Skeletal muscle satellite cell (primary cell): Measurements from ENCODE around the gene ADAMTSL4.
"Not testable (repeated sequence)": the region's sequence is repeated elsewhere in the genome, so short reads cannot be mapped to it uniquely, and the experiment has no call there.

ENCODE experiments used
- H3K27me3 ChIP-seq: 2 replicates; pipeline ENCODE4 v1.7.0; 2013; ENCODE audit warnings: low read length; ENCODE audit not compliant: control insufficient read depth, insufficient read depth
- H3K36me3 ChIP-seq: 2 replicates; pipeline ENCODE4 v1.7.0; 2013; ENCODE audit warnings: mild to moderate bottlenecking, control low read depth, low read length; ENCODE audit not compliant: insufficient read depth
- H3K4me1 ChIP-seq: 2 replicates; pipeline ENCODE4 v1.7.0; 2013; ENCODE audit warnings: low read length; ENCODE audit not compliant: control insufficient read depth, insufficient read depth
- H3K4me2 ChIP-seq: 2 replicates; pipeline ENCODE4 v1.7.0; 2013; ENCODE audit warnings: mild to moderate bottlenecking, low read length
- H3K4me3 ChIP-seq: 2 replicates; pipeline ENCODE4 v1.7.0; 2013; ENCODE audit warnings: low read length
- H3K9ac ChIP-seq: 2 replicates; pipeline ENCODE4 v1.7.0; 2013; ENCODE audit warnings: mild to moderate bottlenecking, low read depth, low read length, moderate library complexity
- H3K9me3 ChIP-seq: replicated peaks from 2 replicates; pipeline ENCODE4 v1.7.0; 2013; ENCODE audit warnings: mild to moderate bottlenecking, control low read depth, low read length

ADAMTSL4 gene

GRCh38 chr1:150581437-150581836 lies 32.2 kb downstream of the ADAMTSL4 start:
- H3K4me2 ChIP-seq, H3K9ac ChIP-seq, H3K27me3 ChIP-seq, H3K4me3 ChIP-seq, H3K9me3 ChIP-seq, H3K4me1 ChIP-seq: not testable (repeated sequence)
- peaks cover 27% of the 10 kb centered on the region for H3K36me3 ChIP-seq

GRCh38 chr1:150581962-150582361 lies 32.8 kb downstream of the ADAMTSL4 start:
- H3K4me1 ChIP-seq, H3K9ac ChIP-seq, H3K9me3 ChIP-seq, H3K4me3 ChIP-seq, H3K4me2 ChIP-seq, H3K27me3 ChIP-seq: not testable (repeated sequence)
- peaks cover 21% of the 10 kb centered on the region for H3K36me3 ChIP-seq

DNA sequence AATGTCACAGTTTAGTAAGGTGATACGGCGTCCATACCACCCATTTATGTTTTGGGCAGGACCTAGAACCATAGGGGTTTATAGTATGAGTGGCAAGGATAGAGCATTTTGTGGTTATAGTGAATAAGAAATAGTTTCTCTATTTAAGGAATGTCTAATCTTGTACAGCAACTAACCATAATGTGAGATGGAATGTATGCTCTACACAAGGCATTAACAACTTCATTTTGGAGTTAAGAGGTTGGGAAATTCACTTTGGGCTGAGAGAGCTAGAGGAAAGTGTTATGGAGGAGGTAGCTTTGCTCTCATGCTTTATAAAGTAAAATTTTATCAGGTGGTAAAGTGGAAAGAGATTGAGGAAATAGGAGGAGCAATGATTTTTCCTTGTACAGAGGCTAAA lies 33.2 kb downstream of the ADAMTSL4 start:
- no peaks in the 10 kb centered on the region for H3K9me3 ChIP-seq
- H3K4me1 ChIP-seq: peaks cover 10% of the 10 kb centered on the region
- no peak overlapping the region for H3K9ac ChIP-seq
- H3K36me3 ChIP-seq: peaks cover 17% of the 10 kb centered on the region
- no peak overlapping the region for H3K4me3 ChIP-seq
- H3K27me3 ChIP-seq: no peaks in the 10 kb centered on the region
- no peak overlapping the region for H3K4me2 ChIP-seq

GRCh38 chr1:150596095-150596892 lies 47.1 kb downstream of the ADAMTSL4 start:
- no peaks in the 10 kb centered on the region for H3K27me3 ChIP-seq
- peaks cover 7% of the 10 kb centered on the region for H3K4me1 ChIP-seq
- no peak overlapping the region for H3K4me2 ChIP-seq
- H3K9me3 ChIP-seq: no peaks in the 10 kb centered on the region
- H3K36me3 ChIP-seq: no peaks in the 10 kb centered on the region
- no peak overlapping the region for H3K4me3 ChIP-seq
- no peak overlapping the region for H3K9ac ChIP-seq

DNA sequence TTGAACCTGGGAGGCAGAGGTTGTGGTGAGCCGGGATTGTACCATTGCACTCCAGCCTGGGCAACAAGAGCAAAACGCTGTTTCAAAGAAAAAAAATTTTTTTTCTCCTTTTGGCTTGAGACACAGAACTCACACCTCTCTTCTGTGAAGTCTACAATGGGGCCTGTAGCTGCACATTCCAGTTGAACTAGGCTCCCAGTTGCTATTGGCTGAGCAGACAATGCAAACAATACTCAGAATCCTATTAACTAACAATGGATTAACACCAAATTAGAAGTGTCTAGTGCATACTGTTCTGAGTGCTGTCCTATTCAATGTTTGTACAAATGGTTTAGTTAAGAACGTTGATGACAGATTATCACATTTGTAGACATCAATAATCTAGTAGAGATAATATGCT lies 47.8 kb downstream of the ADAMTSL4 start:
- Histone ChIP-seq H3K4me3 (no peak overlapping the region), H3K4me2 (no peak overlapping the region), H3K36me3 (no peaks in the 10 kb centered on the region), H3K9me3 (no peaks in the 10 kb centered on the region), H3K9ac (no peak overlapping the region), H3K27me3 (no peaks in the 10 kb centered on the region), H3K4me1 (peaks cover 7% of the 10 kb centered on the region)

GRCh38 chr1:150598346-150598745 lies 49.1 kb downstream of the ADAMTSL4 start:
- H3K27me3 ChIP-seq, H3K9me3 ChIP-seq, H3K36me3 ChIP-seq, H3K4me3 ChIP-seq, H3K9ac ChIP-seq, H3K4me2 ChIP-seq: not testable (repeated sequence)
- H3K4me1 ChIP-seq: peaks cover 10% of the 10 kb centered on the region

DNA sequence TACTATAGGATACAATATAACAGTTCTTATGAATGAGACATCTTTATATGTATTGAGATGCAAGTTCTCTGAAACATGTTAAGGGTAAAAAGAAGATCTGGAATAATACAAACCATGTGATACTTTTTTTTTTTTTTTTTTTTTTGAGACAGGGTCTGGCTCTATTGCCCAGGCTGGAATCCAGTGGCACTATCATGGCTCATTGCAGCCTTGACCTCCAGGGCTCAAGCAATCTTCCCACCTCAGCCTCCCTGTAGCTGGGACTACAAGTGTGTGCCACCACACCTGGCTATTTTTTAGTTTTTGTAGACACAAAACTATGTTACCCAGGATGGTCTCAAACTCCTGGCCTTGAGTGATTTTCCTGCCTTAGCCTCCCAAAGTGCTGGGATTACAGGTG lies 52.3 kb downstream of the ADAMTSL4 start:
- Histone ChIP-seq H3K4me2 (no peak overlapping the region), H3K9ac (no peak overlapping the region), H3K27me3 (no peaks in the 10 kb centered on the region), H3K4me3 (no peak overlapping the region), H3K4me1 (peaks cover 23% of the 10 kb centered on the region), H3K36me3 (no peaks in the 10 kb centered on the region), H3K9me3 (no peaks in the 10 kb centered on the region)

- H3K9ac ChIP-seq, H3K27me3 ChIP-seq, H3K9me3 ChIP-seq, H3K4me2 ChIP-seq, H3K36me3 ChIP-seq, H3K4me3 ChIP-seq: not testable (repeated sequence)
- peaks cover 23% of the 10 kb centered on the region for H3K4me1 ChIP-seq
Observed at GRCh38 chr1:150602372-150602771, 53.2 kb downstream of the ADAMTSL4 start.

DNA sequence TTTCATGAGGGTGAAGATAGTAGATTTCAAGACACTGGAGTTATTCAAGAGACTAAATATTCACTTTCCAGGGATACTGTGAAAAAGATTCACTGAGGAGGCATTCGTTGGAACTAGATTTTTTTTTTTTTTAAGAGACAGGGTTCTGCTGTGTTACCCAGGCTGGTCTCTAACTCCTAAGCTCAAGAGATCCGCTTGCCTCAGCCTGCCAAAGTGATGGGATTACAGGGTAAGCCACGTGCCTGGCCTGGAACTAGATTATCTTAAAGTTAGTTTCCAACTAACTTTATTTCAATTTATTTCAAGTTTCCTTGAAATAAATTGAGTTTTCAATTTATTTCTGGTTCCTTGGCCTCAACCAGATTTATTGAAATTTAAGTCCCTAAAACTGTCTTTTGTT lies 54.5 kb downstream of the ADAMTSL4 start:
- peak overlapping the region; percentile 79 for H3K9ac ChIP-seq
- no peaks in the 10 kb centered on the region for H3K36me3 ChIP-seq
- peaks cover 23% of the 10 kb centered on the region for H3K4me1 ChIP-seq
- H3K27me3 ChIP-seq: no peaks in the 10 kb centered on the region
- no peak overlapping the region for H3K4me2 ChIP-seq
- H3K4me3 ChIP-seq: no peak overlapping the region
- H3K9me3 ChIP-seq: no peaks in the 10 kb centered on the region

DNA sequence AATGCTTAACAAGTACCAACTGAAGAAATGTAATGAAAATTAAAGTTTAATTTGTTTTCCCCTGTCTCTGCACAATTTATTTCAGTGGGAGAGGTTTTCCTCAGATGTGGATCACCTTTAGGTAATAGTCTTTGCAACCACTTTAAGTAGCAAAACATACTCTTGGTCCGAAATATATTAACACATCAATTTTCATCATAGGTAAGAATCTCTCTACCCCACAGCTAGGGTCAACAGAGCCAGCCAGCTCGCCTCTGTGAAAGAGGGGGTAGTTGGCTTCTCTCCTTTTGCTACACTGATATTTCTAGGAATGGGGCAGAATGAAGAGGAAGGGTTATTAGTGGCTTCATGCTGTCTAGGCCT lies 55.0 kb downstream of the ADAMTSL4 start:
- Histone ChIP-seq H3K36me3 (no peaks in the 10 kb centered on the region), H3K9ac (peak overlapping the region; percentile 79), H3K9me3 (no peaks in the 10 kb centered on the region), H3K4me1 (peaks cover 23% of the 10 kb centered on the region), H3K4me3 (peak overlapping the region; percentile 8), H3K27me3 (no peaks in the 10 kb centered on the region), H3K4me2 (peak overlapping the region; percentile 55)

- H3K4me3 ChIP-seq, H3K4me2 ChIP-seq, H3K9me3 ChIP-seq, H3K36me3 ChIP-seq, H3K27me3 ChIP-seq: not testable (repeated sequence)
- H3K9ac ChIP-seq: peak overlapping the region; percentile 60
- peaks cover 27% of the 10 kb centered on the region for H3K4me1 ChIP-seq
Observed at GRCh38 chr1:150605451-150605731, 56.2 kb downstream of the ADAMTSL4 start.

DNA sequence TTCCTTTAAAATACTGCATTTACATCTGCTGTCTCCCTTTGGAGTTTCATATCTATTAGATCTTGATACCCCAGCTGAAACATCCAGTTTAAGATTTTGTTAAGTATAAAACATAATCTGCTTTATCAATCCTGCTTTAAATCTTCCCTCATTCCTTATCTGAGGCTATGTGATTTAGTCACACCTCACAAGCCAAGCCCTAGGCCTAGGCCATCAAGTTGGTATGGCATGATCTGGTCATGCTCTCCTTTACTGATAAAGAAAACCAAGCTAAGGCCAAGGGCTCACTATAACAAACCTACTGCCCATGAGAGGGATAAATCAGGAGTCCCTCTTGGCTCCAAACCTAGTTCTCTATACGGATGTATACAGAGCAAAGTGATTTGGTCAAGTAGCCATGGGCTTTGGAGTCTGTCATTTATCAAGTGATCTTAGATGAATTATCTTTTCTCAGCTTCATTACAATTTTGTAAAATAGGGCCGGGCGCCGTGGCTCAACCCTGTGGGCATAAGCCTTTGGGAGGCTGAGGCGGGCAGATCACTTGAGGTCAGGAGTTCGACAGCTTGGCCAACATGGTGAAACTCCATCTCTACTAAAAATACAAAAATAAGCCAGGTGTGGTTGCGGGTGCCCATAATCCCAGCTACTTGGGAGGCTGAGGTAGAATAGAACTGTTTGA lies 57.4 kb downstream of the ADAMTSL4 start:
- no peaks in the 10 kb centered on the region for H3K27me3 ChIP-seq
- no peak overlapping the region for H3K4me2 ChIP-seq
- H3K9ac ChIP-seq: no peak overlapping the region
- H3K9me3 ChIP-seq: no peaks in the 10 kb centered on the region
- H3K4me3 ChIP-seq: no peak overlapping the region
- H3K36me3 ChIP-seq: no peaks in the 10 kb centered on the region
- peaks cover 36% of the 10 kb centered on the region for H3K4me1 ChIP-seq
